ENCODE results near the gene MSTN. TPM values are rescaled to one million over a fixed set of nuclear protein-coding genes. Genes with fewer than 3 reads are reported as not detected.
"Not testable (repeated sequence)": the region's sequence is repeated elsewhere in the genome, so short reads cannot be mapped to it uniquely, and the experiment has no call there.

The MSTN gene
- polyA plus RNA-seq, 1 donor from 2014 or later: 1.2 TPM

DNA sequence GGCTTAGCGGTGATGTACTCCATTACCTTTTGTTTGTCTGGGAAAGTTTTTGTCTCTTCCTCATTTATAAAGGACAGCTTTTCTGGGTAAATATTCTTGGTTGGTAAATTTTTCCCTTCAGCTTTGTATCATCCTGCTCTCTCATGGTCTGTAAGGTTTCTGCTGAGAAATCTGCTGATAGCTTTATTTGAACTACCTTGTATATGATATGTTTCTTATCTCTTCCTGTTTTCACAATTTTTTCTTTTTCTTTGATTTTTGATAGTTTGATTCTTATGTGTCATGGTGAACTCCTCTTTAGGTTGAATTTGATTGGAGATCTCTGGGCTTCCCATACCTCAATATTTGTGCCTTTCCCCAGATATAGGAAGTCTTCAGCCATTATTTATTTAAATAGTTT is 44.7 kb downstream of the MSTN start:
- Histone ChIP-seq H3K4me3 (ENCODE audit: low read length) (no peak overlapping the region), H3K9me3 (ENCODE audit: low read length) (no peaks in the 10 kb centered on the region), H3K4me2 (ENCODE audit: low read length) (no peak overlapping the region), H3K9ac (ENCODE audit: low read length) (no peak overlapping the region), H2AFZ (ENCODE audit: low read depth, low read length) (no peak overlapping the region), H4K20me1 (ENCODE audit: insufficient read depth) (no peaks in the 10 kb centered on the region), H3K27me3 (ENCODE audit: insufficient read depth, low read depth, low read length) (no peaks in the 10 kb centered on the region), H3K9me2 (ENCODE audit: insufficient read depth, low read length) (no peaks in the 10 kb centered on the region), H3K27ac (ENCODE audit: low read length) (no peak overlapping the region), H3K36me3 (ENCODE audit: insufficient read depth, low read length) (no peaks in the 10 kb centered on the region), H3F3A (ENCODE audit: insufficient read depth, low read length, poor library complexity, severe bottlenecking) (no peaks in the 10 kb centered on the region), H3K79me2 (replicated peaks; ENCODE audit: insufficient read depth, low read length) (no peaks in the 10 kb centered on the region)
- TF ChIP-seq EP300 (conservative IDR thresholded peaks at IDR 0.05; ENCODE audit: poor library complexity, severe bottlenecking) (no peak), MXI1 (conservative IDR thresholded peaks at IDR 0.05; ENCODE audit: poor library complexity, severe bottlenecking) (no peak), SMC3 (conservative IDR thresholded peaks at IDR 0.05; ENCODE audit: poor library complexity) (no peak), EZH2 (IDR thresholded peaks at IDR 0.05; ENCODE audit: borderline replicate concordance, insufficient read depth, low read length, poor library complexity, severe bottlenecking) (no peak), POLR2AphosphoS5 (IDR thresholded peaks at IDR 0.05) (no peak)

DNA sequence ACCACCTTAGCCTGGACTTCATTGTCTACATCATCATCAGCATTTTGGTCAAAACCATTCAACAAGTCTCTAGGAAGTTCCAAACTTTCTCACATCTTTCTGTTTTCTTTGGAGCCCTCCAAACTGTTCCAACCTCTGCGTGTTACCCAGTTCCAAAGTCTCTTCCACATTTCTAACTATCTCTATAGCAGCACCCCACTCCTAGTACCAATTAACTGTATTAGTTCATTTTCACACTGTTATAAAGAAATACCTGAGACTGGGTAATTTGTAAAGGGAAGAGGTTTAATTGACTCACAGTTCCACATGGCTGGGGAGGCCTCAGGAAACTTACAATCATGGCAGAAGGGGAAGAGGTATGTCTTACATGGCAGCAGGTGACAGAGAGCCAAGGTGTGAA is 46.6 kb downstream of the MSTN start:
- H3K9me3 ChIP-seq (ENCODE audit: low read length): not testable (repeated sequence)

More for the DNA sequence above, 46.6 kb downstream of the MSTN start:
- H3K27ac ChIP-seq (ENCODE audit: low read length); H2AFZ ChIP-seq (ENCODE audit: low read depth, low read length); H3K9ac ChIP-seq (ENCODE audit: low read length); H3K9me2 ChIP-seq (ENCODE audit: insufficient read depth, low read length); H3F3A ChIP-seq (ENCODE audit: insufficient read depth, low read length, poor library complexity, severe bottlenecking); H3K4me3 ChIP-seq (ENCODE audit: low read length); H3K27me3 ChIP-seq (ENCODE audit: insufficient read depth, low read depth, low read length); H3K79me2 ChIP-seq (replicated peaks; ENCODE audit: insufficient read depth, low read length); H4K20me1 ChIP-seq (ENCODE audit: insufficient read depth); H3K4me2 ChIP-seq (ENCODE audit: low read length); H3K36me3 ChIP-seq (ENCODE audit: insufficient read depth, low read length): not testable (repeated sequence)

Data from neural cell (in vitro differentiated cells).